ENCODE results near the gene MAP6D1.
"Not testable (repeated sequence)": the region's sequence is repeated elsewhere in the genome, so short reads cannot be mapped to it uniquely, and the experiment has no call there.

Gene MAP6D1

GRCh38 chr3:183797996-183798395, 27.4 kb downstream of the MAP6D1 start:
- peaks cover 66% of the 10 kb centered on the region for H3K36me3 Mint-ChIP-seq (ENCODE audit: low read depth)
- H3K4me3 Mint-ChIP-seq = no peak overlapping the region
- H3K4me1 Mint-ChIP-seq (ENCODE audit: low read depth) = no peaks in the 10 kb centered on the region
- H3K27ac Mint-ChIP-seq = no peak overlapping the region
- H3K27me3 Mint-ChIP-seq = no peaks in the 10 kb centered on the region
- no peaks in the 10 kb centered on the region for H3K9me3 Mint-ChIP-seq

GRCh38 chr3:183796372-183796771, 29.0 kb downstream of the MAP6D1 start:
- no peaks in the 10 kb centered on the region for H3K4me1 Mint-ChIP-seq (ENCODE audit: low read depth)
- H3K9me3 Mint-ChIP-seq = no peaks in the 10 kb centered on the region
- H3K4me3 Mint-ChIP-seq = no peak overlapping the region
- H3K27ac Mint-ChIP-seq = no peak overlapping the region
- H3K27me3 Mint-ChIP-seq = no peaks in the 10 kb centered on the region
- peaks cover 67% of the 10 kb centered on the region for H3K36me3 Mint-ChIP-seq (ENCODE audit: low read depth)

GRCh38 chr3:183794452-183794851, 30.9 kb downstream of the MAP6D1 start:
- H3K4me1 Mint-ChIP-seq (ENCODE audit: low read depth) = no peaks in the 10 kb centered on the region
- peaks cover 67% of the 10 kb centered on the region for H3K36me3 Mint-ChIP-seq (ENCODE audit: low read depth)
- H3K27me3 Mint-ChIP-seq = no peaks in the 10 kb centered on the region
- H3K4me3 Mint-ChIP-seq = no peak overlapping the region
- H3K27ac Mint-ChIP-seq = no peak overlapping the region
- no peaks in the 10 kb centered on the region for H3K9me3 Mint-ChIP-seq

DNA sequence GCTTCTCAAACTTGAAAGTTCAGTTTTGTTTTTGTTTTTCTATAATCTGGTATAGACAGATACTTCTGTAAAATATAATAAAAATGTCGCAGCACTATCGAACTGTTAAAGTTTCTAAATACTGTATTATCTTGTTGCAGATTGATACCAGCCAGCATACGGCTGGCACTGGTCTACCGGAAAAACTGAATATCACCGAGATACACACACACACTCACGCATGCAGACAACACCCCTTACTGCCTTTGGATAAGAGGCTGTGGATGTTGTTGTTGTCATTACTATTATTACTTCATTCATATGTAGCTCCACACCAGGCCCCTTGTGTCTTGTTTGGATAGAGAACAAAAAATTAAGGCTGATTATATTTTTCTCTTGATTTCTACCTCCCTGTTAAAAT, 32.4 kb downstream of the MAP6D1 start:
- no peak overlapping the region for H3K27ac Mint-ChIP-seq
- no peak overlapping the region for H3K4me3 Mint-ChIP-seq
- no peaks in the 10 kb centered on the region for H3K27me3 Mint-ChIP-seq
- peaks cover 68% of the 10 kb centered on the region for H3K36me3 Mint-ChIP-seq (ENCODE audit: low read depth)
- no peaks in the 10 kb centered on the region for H3K4me1 Mint-ChIP-seq (ENCODE audit: low read depth)
- no peaks in the 10 kb centered on the region for H3K9me3 Mint-ChIP-seq

DNA sequence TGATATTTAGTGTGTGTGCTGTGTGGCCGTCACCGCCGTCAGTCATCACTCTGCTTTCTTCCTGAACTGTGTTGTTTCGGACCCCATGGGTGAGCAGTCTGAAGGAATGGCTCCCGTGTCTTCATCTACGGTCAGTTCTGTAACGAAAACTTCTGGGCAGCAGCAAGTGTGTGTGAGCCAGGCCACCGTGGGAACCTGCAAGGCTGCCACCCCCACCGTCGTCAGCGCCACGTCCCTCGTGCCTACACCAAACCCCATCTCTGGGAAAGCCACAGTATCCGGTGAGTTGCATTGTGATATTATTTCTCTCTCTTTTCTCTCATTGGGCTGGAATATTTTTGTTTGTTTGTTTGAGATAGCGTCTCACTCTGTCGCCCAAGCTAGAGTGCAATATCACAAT, 34.7 kb downstream of the MAP6D1 start:
- Mint-ChIP-seq H3K27me3 (no peaks in the 10 kb centered on the region), H3K4me3 (no peak overlapping the region), H3K27ac (no peak overlapping the region), H3K36me3 (ENCODE audit: low read depth) (peaks cover 72% of the 10 kb centered on the region), H3K4me1 (ENCODE audit: low read depth) (no peaks in the 10 kb centered on the region), H3K9me3 (no peaks in the 10 kb centered on the region)

DNA sequence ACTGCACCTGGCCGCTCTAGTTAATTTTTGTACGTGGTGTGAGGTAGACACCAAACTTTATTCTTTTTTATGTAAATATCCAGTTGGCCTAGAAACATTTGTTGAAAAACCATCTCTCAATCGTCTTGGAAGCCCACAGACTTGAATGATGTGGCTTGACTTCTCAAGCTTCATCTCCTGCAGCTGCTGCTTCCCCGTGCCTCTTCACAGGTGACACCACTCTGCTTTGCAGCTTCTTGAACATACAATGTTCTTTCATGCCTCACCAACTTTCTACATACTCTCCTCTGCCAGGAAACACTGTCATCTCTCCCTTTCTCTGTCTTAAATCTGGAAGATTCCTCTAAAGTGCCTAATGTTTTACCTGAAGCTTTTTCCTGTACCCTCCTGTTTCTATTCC, 35.6 kb downstream of the MAP6D1 start:
- Mint-ChIP-seq H3K4me1 (ENCODE audit: low read depth) (no peaks in the 10 kb centered on the region), H3K27me3 (no peaks in the 10 kb centered on the region), H3K9me3 (no peaks in the 10 kb centered on the region), H3K36me3 (ENCODE audit: low read depth) (peaks cover 73% of the 10 kb centered on the region), H3K27ac (no peak overlapping the region), H3K4me3 (no peak overlapping the region)

DNA sequence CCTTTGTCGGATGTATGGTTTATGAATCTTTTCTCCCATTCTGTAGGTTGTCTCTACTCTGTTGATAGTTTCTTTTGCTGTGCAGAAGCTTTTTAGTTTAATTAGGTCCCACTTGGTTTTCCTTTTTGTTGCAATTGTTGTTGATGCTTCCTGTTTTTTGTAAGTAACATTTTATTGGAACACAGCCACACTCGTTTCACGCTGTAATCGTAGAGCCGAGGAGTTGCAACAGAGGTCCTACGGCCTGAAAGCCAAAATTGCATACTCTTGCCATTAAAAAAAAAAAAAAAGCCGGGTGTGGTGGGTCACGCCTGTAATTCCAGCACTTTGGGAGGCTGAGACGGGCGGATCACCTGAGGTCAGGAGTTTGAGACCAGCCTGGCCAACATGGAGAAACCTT, 40.9 kb downstream of the MAP6D1 start:
- H3K9me3 Mint-ChIP-seq = not testable (repeated sequence)

GRCh38 chr3:183782576-183783276, 42.7 kb downstream of the MAP6D1 start:
- peaks cover 72% of the 10 kb centered on the region for H3K36me3 Mint-ChIP-seq (ENCODE audit: low read depth)
- no peak overlapping the region for H3K4me3 Mint-ChIP-seq
- H3K9me3 Mint-ChIP-seq = no peaks in the 10 kb centered on the region
- H3K27ac Mint-ChIP-seq = no peak overlapping the region
- H3K27me3 Mint-ChIP-seq = no peaks in the 10 kb centered on the region
- peaks cover 7% of the 10 kb centered on the region for H3K4me1 Mint-ChIP-seq (ENCODE audit: low read depth)

More for the DNA sequence above, 40.9 kb downstream of the MAP6D1 start:
- H3K27ac Mint-ChIP-seq = peak overlapping the region; percentile 3
- H3K27me3 Mint-ChIP-seq; H3K4me1 Mint-ChIP-seq (ENCODE audit: low read depth); H3K4me3 Mint-ChIP-seq: not testable (repeated sequence)
- H3K36me3 Mint-ChIP-seq (ENCODE audit: low read depth) = peaks cover 71% of the 10 kb centered on the region

- Mint-ChIP-seq H3K4me3 (no peak overlapping the region), H3K27me3 (no peaks in the 10 kb centered on the region), H3K9me3 (no peaks in the 10 kb centered on the region), H3K27ac (no peak overlapping the region), H3K36me3 (ENCODE audit: low read depth) (peaks cover 70% of the 10 kb centered on the region), H3K4me1 (ENCODE audit: low read depth) (peaks cover 7% of the 10 kb centered on the region)
Observed at GRCh38 chr3:183781246-183781645, 44.1 kb downstream of the MAP6D1 start.

DNA sequence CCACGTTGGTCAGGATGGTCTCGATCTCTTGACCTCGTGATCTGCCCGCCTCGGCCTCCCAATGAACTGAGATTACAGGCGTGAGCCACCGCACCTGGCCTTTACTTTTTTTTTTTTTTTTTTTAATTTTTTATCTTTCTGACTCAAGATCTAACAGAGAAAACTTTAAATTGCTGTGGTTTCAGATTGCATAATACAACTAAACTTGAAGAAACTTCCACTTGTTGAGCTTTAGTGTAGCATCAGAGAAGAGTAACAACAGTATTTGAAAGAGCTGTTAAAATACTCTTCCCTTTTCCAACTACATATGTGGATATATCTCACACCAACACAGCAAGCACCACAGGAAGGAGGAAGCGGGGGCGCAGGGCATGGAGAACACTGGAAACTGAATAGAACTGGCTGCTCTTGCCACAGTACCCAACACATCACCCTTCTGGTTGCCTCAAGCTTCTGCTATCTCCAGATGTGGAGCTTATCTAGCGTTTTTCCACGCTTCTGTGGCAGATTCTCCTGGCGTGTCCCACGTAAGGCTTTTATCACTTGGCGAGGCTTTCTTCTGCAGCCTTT, 45.4 kb downstream of the MAP6D1 start:
- no peak overlapping the region for H3K27ac Mint-ChIP-seq
- H3K4me1 Mint-ChIP-seq (ENCODE audit: low read depth) = peaks cover 7% of the 10 kb centered on the region
- H3K9me3 Mint-ChIP-seq = no peaks in the 10 kb centered on the region
- H3K27me3 Mint-ChIP-seq = no peaks in the 10 kb centered on the region
- H3K36me3 Mint-ChIP-seq (ENCODE audit: low read depth) = peaks cover 72% of the 10 kb centered on the region
- no peak overlapping the region for H3K4me3 Mint-ChIP-seq

DNA sequence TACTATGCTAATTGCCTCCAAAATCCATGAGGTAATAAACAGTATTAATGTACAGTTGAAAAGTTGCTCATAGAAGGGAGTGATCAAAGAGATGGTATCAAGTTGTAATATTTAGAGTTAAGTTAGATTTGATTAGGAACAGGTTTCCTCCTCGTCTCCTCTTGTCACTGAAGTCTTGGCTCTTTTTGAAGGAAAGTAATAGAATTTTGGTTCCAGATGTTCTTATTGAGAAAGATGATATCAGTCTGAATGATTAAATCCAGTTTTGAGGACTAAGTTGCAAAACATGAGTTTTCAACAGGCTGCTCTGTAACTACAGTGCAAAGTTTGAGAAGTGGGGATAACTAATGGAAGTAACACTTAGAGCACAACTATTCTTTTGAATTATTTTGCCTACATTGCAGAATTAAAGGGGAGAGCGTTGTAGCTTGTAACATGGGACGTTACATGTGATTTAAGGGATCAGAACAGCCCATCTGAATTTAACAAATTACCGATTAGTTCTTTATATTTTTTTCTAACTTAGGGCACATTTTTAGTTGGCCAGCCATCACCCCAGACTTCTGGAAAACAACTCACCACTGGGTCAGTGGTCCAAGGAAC, 48.3 kb downstream of the MAP6D1 start:
- Mint-ChIP-seq H3K36me3 (ENCODE audit: low read depth) (peaks cover 74% of the 10 kb centered on the region), H3K4me3 (no peak overlapping the region), H3K27ac (no peak overlapping the region), H3K9me3 (no peaks in the 10 kb centered on the region), H3K4me1 (ENCODE audit: low read depth) (no peaks in the 10 kb centered on the region), H3K27me3 (no peaks in the 10 kb centered on the region)

DNA sequence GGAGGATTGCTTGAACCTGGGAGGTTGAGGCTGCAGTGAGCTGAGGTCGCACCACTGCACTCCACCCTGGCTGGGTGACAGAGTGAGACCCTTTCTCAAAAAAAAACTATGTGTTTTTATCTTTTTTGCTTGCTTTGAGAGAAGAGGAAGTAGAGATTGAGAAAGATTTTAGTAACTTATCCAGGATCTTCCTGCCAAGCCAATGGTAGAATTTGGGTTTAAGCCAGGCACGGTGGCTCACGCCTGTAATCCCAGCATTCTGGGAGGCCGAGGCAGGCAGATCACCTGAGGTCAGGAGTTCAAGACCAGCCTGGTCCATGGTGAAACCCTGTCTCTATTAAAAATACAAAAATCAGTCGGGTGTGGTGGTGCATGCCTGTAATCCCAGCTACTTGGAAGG, 48.9 kb downstream of the MAP6D1 start:
- H3K27me3 Mint-ChIP-seq; H3K4me3 Mint-ChIP-seq; H3K27ac Mint-ChIP-seq; H3K9me3 Mint-ChIP-seq; H3K4me1 Mint-ChIP-seq (ENCODE audit: low read depth): not testable (repeated sequence)
- H3K36me3 Mint-ChIP-seq (ENCODE audit: low read depth) = peaks cover 71% of the 10 kb centered on the region

DNA sequence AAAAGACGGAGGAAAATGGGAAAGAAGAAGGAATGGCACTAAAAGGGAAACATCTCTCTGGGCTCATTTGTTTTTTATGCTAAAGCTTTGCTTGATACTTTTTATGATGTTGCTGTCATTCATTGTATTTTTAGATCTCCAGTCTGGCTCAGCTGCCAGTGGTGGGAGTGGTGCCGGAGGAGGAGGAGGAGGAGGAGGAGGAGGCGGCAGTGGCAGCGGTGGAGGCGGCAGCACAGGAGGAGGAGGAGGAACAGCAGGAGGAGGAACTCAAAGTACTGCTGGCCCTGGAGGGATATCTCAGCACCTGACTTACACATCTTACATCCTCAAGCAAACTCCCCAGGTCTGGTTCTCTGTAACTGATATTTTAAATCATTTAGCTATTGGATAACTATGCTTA, 49.6 kb downstream of the MAP6D1 start:
- H3K27ac Mint-ChIP-seq = no peak overlapping the region
- no peaks in the 10 kb centered on the region for H3K9me3 Mint-ChIP-seq
- H3K27me3 Mint-ChIP-seq = no peaks in the 10 kb centered on the region
- H3K4me3 Mint-ChIP-seq = no peak overlapping the region
- peaks cover 71% of the 10 kb centered on the region for H3K36me3 Mint-ChIP-seq (ENCODE audit: low read depth)
- no peaks in the 10 kb centered on the region for H3K4me1 Mint-ChIP-seq (ENCODE audit: low read depth)

GRCh38 chr3:183774631-183775030, 50.7 kb downstream of the MAP6D1 start:
- no peak overlapping the region for H3K27ac Mint-ChIP-seq

DNA sequence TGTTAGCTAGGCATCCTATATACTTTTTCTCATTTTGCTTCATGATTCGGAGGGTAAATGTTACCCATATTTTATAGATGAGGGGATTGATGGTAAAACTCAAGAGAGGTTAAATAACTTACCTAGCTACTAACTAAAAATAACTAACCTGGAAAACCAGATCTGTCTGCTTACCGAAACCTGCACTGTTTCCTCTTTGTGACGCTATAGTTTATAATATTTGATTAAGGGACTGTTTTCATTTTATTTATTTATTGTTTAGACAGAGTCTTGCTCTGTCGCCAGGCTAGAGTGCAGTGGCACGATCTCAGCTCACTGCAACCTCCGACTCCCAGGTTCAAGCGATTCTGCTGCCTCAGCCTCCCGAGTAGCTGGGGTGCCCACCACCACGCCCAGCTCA, 55.9 kb downstream of the MAP6D1 start:
- Mint-ChIP-seq H3K27me3 (no peaks in the 10 kb centered on the region), H3K27ac (no peak overlapping the region), H3K9me3 (no peaks in the 10 kb centered on the region), H3K4me1 (ENCODE audit: low read depth) (no peaks in the 10 kb centered on the region), H3K36me3 (ENCODE audit: low read depth) (peaks cover 53% of the 10 kb centered on the region), H3K4me3 (no peak overlapping the region)

More at GRCh38 chr3:183774631-183775030, 50.7 kb downstream of the MAP6D1 start:
- no peak overlapping the region for H3K4me3 Mint-ChIP-seq
- H3K9me3 Mint-ChIP-seq = no peaks in the 10 kb centered on the region
- H3K27me3 Mint-ChIP-seq = no peaks in the 10 kb centered on the region
- H3K36me3 Mint-ChIP-seq (ENCODE audit: low read depth) = peaks cover 66% of the 10 kb centered on the region
- H3K4me1 Mint-ChIP-seq (ENCODE audit: low read depth) = no peaks in the 10 kb centered on the region

DNA sequence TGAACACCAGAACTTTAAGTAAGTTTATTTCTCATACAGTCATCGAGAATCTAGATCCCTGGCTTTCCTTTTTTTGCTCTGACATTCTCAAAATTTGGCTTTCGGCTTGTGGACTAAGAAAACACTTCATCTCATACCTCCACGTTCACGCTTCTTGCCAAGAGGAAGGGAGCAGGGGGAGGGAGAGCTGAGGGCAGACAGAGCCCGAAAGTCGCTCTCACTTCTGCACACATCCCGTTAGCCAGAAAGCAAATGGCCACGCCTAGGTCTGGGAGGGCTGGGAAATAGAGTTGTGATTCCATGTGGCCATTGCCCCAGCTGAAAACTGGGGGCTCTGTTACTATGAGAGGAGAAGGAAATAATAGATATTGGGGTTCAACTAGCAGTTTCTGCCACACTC, 57.3 kb downstream of the MAP6D1 start:
- H3K4me1 Mint-ChIP-seq (ENCODE audit: low read depth) = no peaks in the 10 kb centered on the region
- H3K9me3 Mint-ChIP-seq = no peaks in the 10 kb centered on the region
- no peaks in the 10 kb centered on the region for H3K27me3 Mint-ChIP-seq
- no peak overlapping the region for H3K27ac Mint-ChIP-seq
- no peak overlapping the region for H3K4me3 Mint-ChIP-seq
- H3K36me3 Mint-ChIP-seq (ENCODE audit: low read depth) = peaks cover 42% of the 10 kb centered on the region
